ENCODE results near the gene ACSS1.

DNA sequence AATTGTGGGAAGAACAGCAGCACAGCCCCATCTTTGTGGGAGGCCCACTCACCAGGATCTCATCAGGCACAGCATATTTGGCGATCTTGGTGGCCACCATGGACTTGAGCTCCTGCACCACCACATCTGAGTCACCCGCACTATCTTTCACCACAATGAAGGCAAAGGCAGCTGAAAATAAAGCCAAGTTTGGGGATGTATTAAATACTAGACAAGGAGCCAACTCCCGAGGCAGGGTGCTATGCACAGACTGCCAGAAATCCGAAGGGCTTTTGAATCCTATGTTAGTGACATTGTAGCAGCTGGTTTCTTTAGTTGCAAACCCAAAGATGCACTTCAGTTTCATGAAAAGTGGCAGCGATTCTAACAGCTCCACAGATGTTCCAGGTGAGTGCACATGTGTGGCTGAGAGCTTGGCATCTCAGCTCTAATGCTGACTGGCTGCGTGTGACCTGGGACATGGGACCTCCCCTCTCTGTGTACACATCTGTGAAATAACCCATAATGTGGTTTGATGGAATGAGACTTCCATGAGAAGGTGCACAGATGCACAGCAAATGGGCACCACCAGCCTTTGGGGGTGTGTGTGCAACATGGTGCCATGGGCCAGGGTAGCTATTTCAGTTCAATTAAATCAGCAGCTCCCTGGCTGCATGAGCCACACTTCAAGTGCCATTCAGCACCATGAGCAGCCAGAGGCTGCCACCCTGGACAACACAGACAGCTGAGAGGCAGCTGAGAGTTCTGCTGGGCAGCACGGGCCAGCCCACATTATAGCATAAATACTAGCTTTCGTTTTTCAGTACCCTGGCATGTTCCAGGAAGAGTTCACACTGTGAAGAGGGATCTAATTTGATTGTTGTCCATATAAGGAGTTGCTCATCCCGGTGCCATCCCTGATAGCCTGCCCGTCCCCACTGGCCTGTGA, 48.5 kb downstream of the ACSS1 start:
- TF ChIP-seq, protein P1, sequence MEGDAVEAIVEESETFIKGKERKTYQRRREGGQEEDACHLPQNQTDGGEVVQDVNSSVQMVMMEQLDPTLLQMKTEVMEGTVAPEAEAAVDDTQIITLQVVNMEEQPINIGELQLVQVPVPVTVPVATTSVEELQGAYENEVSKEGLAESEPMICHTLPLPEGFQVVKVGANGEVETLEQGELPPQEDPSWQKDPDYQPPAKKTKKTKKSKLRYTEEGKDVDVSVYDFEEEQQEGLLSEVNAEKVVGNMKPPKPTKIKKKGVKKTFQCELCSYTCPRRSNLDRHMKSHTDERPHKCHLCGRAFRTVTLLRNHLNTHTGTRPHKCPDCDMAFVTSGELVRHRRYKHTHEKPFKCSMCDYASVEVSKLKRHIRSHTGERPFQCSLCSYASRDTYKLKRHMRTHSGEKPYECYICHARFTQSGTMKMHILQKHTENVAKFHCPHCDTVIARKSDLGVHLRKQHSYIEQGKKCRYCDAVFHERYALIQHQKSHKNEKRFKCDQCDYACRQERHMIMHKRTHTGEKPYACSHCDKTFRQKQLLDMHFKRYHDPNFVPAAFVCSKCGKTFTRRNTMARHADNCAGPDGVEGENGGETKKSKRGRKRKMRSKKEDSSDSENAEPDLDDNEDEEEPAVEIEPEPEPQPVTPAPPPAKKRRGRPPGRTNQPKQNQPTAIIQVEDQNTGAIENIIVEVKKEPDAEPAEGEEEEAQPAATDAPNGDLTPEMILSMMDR (IDR thresholded peaks at IDR 0.05), result no peak
- TF ChIP-seq POLR2AphosphoS5 (IDR thresholded peaks at IDR 0.05), result no peak
- TF ChIP-seq POLR2A (IDR thresholded peaks at IDR 0.05), result no peak
- no peak for TF ChIP-seq EP300 (IDR thresholded peaks at IDR 0.05)

Measured in upper lobe of left lung (tissue), 4 donors.